ENCODE results near the gene CRYGS.

DNA sequence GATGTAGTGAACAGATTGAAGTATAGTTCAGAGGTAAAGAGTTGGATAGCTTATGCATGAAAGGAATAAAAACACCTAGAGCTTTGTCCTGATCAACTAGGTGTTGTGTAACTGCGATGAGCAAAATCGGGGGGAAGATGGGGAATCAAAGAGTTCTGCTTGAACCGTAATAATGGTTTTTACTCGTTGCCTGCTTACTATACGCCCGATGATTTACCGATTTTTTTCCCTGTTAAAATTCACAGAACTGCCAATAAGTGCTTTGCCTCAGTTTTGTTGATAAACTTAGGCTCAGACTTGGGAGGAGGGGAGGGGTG, 25.6 kb upstream of the CRYGS start:
- no peak for TF ChIP-seq POLR2A (IDR thresholded peaks at IDR 0.05)
- TF ChIP-seq, protein P1, sequence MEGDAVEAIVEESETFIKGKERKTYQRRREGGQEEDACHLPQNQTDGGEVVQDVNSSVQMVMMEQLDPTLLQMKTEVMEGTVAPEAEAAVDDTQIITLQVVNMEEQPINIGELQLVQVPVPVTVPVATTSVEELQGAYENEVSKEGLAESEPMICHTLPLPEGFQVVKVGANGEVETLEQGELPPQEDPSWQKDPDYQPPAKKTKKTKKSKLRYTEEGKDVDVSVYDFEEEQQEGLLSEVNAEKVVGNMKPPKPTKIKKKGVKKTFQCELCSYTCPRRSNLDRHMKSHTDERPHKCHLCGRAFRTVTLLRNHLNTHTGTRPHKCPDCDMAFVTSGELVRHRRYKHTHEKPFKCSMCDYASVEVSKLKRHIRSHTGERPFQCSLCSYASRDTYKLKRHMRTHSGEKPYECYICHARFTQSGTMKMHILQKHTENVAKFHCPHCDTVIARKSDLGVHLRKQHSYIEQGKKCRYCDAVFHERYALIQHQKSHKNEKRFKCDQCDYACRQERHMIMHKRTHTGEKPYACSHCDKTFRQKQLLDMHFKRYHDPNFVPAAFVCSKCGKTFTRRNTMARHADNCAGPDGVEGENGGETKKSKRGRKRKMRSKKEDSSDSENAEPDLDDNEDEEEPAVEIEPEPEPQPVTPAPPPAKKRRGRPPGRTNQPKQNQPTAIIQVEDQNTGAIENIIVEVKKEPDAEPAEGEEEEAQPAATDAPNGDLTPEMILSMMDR (IDR thresholded peaks at IDR 0.05): no peak
